CD4-positive, alpha-beta T cell treated with Interleukin-12 subunit alpha and Interleukin-12 subunit beta, for 1 hour (primary cell): ENCODE measurements around the gene SLC39A3.

Source experiments
- DNase-seq: peaks from one replicate; pipeline ENCODE4 v3.0.0-alpha.2; 2020

Gene SLC39A3

DNA sequence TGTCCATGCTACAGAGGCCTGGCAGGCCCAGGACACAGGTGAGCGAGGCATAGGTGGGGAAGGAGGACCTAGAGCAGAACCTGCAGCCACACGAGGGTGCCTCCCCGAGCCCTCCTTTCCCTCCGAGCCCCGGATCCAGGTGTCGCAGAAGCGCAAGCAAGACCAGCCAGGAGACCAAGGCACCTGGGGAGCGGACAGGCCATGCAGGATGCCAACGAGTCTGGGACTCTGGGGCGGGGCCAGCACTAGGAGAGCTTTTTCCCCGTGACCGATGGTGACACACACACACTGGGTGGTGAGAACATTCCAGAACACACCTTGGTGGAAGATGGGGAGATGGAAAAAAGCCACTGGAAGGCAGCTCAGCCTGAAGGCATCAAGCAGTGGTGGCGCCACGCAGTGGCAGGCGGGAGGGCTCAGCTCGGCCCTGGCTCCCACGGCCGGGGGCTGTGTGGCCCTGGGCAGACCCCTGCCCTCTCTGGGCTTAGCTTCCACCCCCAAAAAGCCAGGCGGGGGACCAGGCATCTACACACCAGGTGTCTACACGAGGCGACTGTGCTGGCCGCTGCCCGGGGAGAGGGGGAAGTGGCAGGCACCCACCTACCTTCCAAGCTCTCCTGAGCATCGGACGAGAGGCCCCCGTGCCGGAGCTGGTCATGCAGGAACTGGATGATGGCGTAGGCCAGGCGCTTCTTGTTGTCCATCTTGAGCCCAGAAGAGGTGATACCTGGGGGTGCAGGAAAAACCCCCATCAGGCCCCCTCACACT lies 28.7 kb upstream of the SLC39A3 start:
- DNase-seq: no peak

DNA sequence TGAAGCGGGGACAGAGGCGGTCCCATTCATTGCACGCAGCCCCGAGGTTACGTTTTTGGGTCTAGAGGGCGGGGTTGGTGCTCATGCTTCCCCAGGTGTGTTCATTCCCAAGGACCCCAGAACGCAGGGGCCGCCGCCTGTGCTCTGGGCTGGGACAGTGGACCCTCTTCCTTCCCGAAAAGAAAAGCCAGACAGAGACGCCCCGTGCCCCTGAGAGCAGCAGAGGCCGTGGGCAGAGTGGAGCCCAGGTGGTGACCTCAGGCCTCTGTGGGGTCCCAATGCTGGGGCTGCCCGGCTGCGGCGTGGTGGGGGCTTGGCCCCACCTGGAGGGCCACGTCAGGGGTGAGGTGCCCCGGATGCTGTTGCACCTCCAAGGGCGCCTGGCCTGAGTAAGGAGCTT lies 27.9 kb upstream of the SLC39A3 start:
- no peak for DNase-seq

DNA sequence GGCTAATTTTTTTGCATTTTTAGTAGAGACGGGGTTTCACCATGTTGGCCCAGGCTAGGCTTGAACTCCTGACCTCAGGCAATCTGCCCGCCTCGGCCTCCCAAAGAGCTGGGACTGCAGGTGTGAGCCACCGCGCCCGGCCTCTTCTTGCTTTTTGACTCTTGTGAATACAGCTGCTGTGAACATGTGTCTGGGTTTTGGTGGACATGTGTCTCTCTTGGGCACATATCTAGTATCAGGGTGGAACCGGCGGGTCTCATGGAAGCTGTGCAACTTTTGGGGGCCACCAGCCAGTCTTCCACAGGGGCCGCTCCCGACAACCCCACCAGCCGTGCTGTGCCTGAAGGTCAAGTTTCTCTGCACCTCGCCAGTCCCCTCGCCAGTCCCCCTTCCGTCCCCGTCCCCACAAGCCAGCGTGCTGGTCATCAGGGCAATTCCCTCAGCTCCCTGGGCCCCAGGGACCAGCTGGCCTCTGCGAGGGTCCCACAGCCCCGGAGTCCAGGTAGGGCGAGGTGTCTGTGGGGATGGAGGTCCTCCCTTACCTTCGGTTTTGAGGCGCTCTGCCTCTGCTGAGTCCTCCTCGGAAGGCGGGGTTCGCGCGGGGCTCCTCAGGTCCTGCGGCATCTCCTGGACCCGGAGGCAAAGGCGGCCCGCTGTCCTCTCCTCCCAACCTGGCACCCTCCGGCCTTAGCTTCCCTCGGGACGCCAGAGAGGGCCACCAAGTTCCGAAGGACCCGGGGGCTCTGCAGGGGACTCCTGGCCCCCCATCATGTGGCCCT lies 27.0 kb upstream of the SLC39A3 start:
- DNase-seq: no peak

DNA sequence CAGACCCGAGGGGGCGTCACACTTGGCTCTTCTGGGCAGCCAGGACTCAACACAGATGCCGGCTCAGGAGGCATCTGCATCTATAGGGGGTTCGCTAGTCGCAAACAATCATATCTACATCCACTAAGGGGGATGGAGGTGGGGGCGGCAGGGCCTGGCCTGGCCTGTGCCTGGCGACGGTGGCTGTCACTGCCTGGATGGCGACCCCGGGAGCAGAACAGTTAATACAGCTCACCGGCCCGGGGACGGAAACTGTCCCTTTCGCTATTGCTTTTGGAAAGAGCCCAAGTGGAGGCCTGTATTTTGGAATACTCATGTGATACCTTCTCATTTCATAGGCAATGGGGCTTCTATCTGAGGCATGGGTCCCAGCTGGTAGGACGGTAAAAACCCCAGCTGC lies 25.6 kb upstream of the SLC39A3 start:
- DNase-seq: no peak

DNA sequence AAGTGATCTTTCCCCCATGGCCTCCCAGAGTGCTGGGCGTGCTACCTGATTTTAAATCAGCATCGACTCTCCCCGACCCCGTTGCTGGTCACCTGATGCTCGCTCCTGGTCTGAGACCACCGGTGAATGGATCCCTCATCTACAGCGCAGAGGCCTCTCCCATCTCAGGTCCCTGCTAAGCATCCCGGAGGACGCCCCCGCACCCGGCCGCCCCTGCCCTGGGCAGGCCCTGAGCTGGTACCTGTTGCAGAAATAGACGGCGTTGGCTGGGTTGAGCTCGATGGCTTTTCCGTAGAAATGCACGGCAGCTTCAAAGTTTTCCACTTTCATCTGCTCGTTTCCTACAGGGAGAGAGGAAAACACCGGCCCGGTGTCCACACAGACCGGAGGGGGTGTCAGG lies 25.1 kb upstream of the SLC39A3 start:
- DNase-seq: no peak

DNA sequence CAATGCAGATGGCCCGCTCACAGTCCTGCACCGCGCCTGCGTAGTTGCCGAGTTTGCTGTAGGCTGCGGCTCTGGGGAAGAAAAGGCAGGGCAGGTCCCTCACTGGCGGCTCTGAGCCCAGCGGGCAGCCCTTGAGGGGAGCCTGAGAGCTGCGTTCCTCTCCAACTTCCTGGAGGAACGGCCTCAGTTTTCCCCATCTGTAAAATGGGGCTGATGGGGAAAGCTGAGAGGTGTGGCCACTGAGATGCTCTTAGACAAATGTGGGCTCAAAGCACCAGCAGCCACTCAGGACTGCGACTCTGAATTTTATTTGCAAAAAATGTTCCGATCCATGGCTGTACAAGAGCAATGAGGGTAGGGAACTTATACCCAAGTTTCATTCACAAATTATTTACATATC lies 23.9 kb upstream of the SLC39A3 start:
- no peak for DNase-seq

DNA sequence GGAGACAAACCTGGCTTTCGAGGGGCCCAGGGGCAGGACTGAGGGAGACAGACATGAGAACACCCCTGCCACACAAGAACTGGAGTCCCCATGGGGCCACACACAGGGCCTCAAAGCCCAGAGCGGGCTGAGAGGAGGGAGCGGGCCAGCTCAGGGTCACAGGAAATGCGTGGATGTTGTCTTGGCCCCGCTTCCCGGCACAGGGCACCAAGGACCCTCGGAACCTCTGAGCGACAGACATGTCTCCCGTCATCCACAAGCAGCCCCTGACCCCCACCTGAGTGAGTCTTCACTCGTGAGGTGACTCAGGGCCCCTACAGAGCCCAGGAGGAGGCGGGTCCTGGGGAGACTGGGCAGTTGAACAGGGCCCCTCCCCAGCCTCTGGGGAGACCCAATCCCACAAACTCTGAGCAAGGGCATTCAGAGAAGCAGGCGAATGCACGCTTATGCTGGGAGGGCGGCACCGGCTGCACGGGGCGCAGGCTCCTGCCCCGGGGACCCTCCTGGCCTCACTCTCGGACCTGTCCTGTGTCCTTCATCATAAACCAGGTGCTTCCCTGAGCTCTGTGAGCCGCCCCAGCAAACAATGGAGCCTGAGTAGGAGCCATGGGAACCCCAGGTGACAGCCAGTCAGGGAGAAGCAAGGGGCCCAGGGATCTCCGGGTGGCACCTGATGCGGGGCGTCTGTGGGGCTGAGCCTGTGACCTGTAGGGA lies 23.1 kb upstream of the SLC39A3 start:
- no peak for DNase-seq

DNA sequence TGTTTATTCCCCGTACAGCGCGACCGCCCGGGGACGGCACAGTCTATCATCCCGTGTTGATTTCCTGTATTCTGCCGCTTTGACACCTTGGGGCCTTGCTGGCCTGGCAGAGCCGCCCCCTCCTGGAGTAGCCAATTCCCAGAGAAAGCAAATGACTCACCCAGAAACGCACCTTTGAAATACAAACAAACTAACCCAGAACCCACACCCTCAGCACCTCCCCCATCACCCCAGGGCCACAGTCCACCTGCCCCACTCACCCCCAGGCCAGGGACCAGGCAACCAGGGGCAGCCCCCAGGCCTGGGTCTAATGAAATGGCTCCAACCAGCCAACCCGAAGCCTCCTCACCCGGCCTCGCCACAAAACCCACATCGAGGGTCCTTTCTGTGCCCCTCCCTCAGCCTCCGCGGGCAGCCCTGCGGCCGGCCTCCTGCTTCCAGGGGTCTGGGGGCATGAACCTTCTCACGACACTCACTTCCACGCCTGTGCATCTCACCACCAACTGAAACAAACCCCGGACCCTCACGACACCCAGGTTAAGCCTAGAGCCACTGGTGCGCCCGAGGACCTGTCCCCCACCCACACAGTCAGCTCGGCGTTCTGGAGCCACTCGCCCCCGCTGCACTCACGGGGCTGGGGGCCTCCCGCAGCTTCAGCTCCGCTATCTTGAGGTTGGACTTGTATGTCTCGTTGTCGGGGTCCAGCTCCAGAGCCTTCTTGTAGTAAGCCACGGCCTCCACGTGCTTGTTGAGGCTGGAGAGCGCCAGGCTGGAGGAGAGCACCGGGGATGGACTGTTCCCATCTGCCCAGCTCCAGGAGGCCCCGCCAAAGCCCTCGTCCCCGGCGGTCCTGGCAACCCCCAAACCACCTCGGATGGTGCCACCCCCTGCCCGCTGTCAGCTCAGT lies 22.3 kb upstream of the SLC39A3 start:
- no peak for DNase-seq

DNA sequence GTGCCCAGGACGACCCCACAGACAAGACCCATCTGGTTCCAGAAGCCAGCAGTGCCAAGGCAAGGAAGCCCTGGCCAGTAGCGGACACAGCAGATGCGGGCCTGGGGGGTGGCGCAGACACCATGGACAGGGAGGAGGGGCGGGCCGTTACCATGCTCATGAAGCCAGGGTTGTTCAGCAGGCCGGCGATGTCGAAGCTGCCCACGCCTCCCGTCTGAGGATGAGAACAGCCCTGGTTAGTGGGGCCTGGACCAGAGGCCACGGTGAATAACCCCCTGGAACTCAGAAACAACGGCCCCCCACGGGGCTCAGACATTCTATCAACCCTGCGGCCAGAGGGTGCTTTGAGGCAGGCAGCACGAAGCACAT lies 21.5 kb upstream of the SLC39A3 start:
- DNase-seq: no peak

DNA sequence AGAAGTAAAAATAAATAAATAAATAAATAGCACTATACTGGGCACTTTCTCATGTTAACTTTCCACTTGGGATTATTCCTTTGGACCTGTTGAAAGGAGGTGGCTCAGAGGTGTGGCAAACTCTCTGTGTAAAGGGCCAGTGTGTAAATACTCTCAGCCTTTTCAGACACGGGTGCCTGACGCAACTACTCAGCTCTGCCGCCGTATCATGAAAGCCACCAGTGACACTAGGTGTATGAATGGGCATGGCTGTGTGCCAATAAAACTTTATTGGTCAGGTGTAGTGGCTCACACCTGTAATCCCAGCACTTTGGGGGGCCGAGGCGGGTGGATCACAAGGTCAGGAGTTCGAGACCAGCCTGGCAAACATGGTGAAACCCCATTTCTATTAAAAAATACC lies 20.1 kb upstream of the SLC39A3 start:
- DNase-seq: no peak

DNA sequence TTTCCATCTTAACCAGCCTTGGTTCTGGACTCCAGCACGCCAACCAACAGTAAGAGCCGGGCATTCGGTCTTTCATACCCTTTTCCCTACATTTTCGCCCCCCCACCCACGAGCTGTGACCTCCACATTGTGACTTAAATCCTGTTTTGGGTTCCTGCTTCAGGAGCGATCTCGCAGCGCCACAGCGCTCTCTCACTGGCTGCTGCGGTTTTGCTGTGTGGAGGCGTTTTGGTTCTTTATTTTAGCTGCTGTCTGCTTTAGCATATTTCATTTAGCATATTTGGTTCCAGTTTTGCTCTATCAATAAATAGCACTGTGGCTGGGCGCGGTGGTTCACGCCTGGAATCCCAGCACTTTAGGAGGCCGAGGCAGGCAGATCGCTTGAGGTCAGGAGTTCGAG lies 19.5 kb upstream of the SLC39A3 start:
- DNase-seq: no peak

DNA sequence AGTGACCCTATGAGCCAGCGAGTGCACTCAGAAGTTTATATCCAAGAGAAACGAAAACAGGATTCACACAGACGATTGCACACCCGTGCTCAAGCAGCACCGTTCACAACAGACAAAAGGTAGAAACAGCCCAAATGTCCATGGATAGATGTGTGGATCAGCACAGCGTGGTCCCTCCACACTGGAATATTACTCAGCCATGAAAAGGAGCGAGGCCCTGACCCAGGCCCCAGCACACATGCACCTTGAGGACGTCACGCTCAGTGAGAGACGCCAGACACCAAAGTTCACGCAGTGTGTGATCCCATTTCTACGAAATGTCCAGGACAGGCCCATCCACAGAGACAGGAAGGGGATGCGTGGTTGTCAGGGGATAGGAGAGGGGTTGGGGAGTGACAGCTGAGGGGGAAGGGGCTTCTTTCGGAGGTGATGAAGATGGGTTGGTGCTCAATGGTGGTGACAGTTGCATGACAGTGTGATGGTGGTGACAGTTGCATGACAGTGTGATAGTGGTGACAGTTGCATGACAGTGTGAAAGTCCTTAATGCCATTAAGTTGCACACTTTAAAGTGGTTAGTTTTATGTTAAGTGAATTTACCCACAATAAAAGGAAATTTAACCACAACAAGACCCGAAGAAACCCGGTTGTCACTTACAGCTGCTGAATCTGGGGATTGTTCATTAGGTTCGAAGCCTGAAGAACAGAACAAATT lies 18.9 kb upstream of the SLC39A3 start:
- no peak for DNase-seq

DNA sequence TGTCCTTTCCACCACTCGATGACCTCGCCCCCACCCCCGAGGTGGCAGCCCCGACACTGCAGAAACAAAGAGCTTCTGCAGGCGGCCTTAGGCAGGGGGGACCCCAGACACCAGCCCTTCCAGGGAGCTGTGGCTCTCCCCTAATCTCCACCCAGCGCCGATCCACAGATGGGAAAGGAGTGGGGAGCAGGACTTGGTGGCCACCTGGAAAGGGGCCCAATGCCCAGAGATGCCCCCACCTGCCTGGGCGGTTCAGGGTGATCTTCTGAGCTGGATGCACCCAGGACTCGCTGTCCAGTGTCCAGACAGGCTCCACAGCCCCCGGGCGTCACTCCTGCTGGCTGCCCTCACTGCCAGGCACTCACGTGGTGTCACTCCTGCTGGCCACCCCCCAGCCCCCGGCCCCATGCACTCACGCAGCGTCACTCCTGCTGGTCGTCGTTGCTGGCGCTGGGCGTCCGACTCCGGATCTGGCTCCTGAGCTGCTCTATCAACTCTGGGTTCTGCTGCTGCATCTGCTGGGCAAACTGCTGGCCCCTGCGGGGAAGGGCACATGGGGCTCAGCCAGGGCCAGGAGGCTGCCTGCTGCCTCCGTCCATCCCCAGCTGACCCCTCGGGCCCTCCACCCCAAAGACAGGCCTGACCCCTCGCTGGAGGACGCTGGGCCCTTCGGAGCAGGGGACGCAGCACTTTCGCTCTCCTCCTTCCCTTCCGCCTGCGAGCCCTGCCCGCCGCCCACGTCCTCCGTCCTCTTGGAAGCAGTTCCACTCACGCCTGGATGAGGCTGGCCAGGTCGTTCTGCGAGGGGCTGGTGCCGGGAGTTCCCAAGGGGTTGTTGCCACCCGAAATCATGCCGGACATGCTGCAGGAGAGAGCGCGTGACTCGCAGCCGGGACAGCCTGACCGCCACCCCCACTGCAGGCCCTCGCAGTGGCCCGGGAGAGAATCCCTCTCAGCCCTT lies 17.4 kb upstream of the SLC39A3 start:
- no peak for DNase-seq

DNA sequence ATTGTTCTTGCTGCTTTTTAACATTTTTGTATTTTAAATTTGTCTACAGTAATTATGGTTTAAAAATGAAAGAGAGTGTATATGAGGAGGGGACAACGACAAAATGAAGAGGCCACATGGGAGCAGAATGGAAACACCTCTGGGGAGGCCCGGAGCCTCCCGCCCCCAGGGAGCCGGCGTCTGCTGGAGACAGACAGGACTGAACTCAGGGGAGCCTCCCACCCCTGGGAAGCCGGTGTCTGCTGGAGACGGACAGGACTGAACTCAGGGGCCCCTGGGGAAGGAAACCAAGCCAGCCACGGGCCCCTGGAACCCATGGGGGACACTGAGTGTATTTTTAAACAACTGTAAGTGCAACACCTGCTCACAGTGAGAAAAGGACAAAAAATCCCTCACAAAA lies 16.7 kb upstream of the SLC39A3 start:
- no peak for DNase-seq

DNA sequence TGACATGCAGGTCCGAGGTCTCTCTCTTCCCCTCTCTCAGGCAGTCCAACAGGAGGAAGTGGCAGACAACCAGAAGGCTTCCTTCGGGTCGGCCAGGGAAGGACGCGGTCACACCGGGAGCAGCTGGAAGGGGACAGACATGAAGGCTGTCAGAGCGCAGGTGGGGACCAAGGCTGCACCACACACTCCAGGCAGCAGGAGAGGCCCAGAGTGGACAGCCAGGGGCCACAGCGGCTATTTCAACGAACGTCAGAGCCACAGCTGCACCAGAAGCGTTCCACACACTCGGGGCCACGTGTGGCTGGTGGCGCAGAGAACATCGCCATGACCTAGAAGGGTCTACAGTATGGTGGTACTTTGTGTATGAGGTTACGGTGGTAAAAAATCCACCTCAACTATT lies 16.0 kb upstream of the SLC39A3 start:
- DNase-seq: no peak

DNA sequence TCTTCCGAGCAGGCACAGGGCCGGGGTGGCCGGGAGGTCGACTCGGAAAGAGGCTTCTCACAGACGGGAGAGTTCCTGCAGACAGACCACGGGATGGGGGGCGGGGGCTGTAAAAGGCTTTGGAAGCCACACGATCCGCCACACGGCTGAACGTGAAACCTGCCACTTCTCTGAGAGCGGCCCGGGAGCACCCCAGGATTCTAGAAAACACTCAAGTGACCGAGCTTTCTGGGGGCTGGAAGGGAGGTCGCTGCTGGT lies 15.6 kb upstream of the SLC39A3 start:
- no peak for DNase-seq

DNA sequence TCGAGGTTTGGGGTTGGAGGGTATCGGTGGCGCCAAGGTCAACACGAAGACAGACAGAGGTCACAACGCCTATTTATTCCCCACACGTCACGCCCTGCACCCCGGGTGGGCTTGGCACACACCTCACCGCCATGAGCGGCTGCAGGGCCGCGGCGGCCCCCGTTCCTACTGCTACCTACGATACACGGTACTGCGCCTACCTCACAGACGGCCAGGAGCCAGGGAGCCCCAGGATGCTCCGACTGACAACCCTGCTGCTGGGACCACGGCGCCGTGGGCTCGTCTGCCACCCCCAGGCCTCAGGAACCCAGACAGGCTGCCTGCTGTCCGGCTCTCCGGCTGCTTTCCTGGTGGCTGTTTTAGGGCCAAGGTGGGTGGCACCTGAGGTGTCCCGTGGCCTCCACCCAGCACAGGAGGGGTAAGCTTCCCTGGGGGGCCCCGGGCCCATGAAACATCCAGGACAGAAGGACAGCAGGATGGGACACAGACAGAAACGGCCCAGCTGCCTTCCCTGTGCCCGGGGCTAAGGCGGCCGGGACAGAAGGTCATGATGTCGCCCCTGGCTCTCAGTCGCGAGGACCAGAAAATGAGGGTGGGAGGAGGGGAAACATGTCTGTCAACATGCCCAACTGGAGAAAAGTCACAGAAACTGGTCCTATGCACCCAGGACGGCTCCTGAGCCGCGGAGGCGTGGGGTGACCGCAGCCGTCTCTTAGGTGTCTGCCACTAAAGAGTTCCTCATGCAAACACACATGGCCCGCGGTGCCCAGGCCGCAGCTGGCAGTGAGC lies 15.0 kb upstream of the SLC39A3 start:
- DNase-seq: no peak

DNA sequence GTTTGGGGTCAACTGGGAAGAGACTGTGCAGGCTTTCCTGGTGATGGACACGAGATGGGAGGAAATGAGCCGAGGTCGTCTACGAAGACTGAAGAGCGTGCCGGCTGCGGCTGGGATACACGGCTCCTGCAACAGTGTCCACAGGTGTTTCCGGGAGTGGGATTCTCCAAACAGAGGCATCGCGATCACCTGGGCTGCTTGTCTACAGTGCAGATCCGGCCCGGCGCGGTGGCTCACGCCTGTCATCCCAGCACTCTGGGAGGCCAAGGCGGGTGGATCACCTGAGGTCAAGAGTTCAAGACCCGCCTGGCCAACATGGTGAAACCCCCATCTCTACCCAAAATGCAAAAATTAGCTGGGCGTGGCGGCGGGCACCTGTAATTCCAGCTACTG lies 11.6 kb upstream of the SLC39A3 start:
- no peak for DNase-seq

DNA sequence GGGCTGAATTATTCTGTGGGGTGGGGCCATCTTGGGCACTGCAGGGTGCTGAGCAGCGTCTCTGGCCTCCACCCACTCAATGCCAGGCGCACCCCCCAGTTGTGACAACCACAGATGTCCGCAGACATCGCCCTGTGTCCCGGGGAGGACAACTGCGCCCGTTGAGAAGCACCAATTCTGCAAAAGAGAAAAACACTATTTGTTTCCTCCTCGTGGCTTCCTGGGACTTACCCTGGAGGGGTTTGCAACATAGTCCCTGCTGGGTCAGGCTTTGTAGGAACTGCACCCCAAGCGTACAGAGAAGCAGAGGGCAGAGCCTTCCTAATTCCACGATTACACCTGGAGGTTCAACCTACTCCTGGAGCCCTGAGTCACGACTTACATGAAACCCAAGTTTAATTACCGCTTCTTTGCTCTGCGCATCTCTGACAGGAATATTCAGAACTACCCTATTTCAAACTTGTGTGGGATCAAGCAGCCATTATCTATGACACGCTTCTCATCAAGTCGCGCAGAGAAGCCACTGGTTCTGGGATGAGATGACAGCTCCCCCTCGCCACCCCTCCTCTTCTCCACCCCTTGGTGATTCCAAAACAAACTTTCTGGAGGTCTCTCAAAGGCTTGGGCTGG lies 11.1 kb upstream of the SLC39A3 start:
- DNase-seq: no peak

DNA sequence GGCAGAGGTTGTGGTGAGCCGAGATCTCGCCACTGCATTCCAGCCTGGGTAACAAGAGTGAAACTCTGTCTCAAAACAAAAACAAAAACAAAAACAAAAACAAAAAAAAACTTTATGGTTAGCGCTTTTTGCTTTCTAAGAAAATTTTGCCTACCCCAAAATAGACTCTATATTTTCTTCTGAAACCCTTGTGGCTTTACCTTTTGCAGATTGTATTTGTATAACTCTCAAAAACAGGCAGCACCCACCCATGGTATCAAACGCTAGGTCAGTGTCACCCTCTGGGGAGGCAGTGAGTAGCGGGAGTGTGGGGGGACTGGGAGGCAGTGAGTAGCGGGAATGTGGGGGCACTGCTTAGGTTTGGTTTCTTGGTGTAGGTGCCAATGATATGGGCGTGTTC lies 7.5 kb upstream of the SLC39A3 start:
- no peak for DNase-seq
